SK-N-SH (cell line): ENCODE results near the gene CCDC148. TPM values are rescaled to one million over a fixed set of nuclear protein-coding genes. Genes with fewer than 3 reads are reported as not detected.

Experiments used
- CTCF ChIA-PET: fragments of 300-600, 350-600 bp; formaldehyde crosslinking; extraction: SDS; loops from one replicate; lab custom pipeline; 2021; lab: Yijun Ruan, JAX
- POLR2A ChIA-PET: fragments of 350-600 bp; sonication (Branson Sonifier 250); formaldehyde crosslinking; extraction: SDS; loops from one replicate; lab custom pipeline; 2020; ENCODE audit warnings: antibody characterized with exemption, inconsistent platforms; lab: Yijun Ruan, JAX
- DNase-seq: peaks from one replicate; pipeline ENCODE4 v3.0.0; 2012
- H2AFZ ChIP-seq: fragments of 200-600 bp; sonication (generic); 2 replicates; pipeline ENCODE4 v1.8.1; 2016; ENCODE audit warnings: antibody characterized with exemption, mild to moderate bottlenecking, low read depth
- H3F3A ChIP-seq: fragments of 200-600 bp; sonication (generic); replicated peaks from 2 replicates; pipeline ENCODE3; 2016; ENCODE audit warnings: antibody characterized with exemption, mild to moderate bottlenecking; ENCODE audit not compliant: insufficient read depth
- H3K27ac ChIP-seq, 2 experiments: fragments of 200-500 bp in 1 of 2; fragments of 200-600 bp in 1 of 2; sonication (Bioruptor generic) in 1 of 2; sonication (generic), shearing (Covaris generic) in 1 of 2; 2 replicates each; pipeline versions ENCODE4 v1.5.1 to v1.6.1; 2014 to 2016; ENCODE audit warnings: low read depth in 2 of 2, inconsistent platforms in 1 of 2, low read length in 1 of 2, mild to moderate bottlenecking in 1 of 2, mixed read lengths in 1 of 2
- H3K27me3 ChIP-seq: fragments of 200-600 bp; sonication (generic), shearing (Covaris generic); 2 replicates; pipeline ENCODE4 v1.6.1; 2016; ENCODE audit warnings: mixed run types; ENCODE audit not compliant: insufficient read depth
- H3K36me3 ChIP-seq, 2 experiments: fragments of 200-500 bp in 1 of 2; fragments of 200-600 bp in 1 of 2; sonication (Bioruptor generic) in 1 of 2; sonication (generic) in 1 of 2; replicated peaks in 1 of 2; 2 replicates each; pipeline versions ENCODE3 to v1.5.1; 2014 to 2016; ENCODE audit warnings: low read length in 1 of 2, mild to moderate bottlenecking in 1 of 2; ENCODE audit not compliant: insufficient read depth in 2 of 2, control insufficient read depth in 1 of 2
- H3K4me1 ChIP-seq, 2 experiments: fragments of 200-500 bp in 1 of 2; fragments of 200-600 bp in 1 of 2; sonication (Bioruptor generic) in 1 of 2; sonication (generic), shearing (Covaris generic) in 1 of 2; 2 replicates each; pipeline versions ENCODE4 v1.5.1 to v1.6.1; 2014 to 2016; ENCODE audit warnings: low read depth in 1 of 2, low read length in 1 of 2, mixed run types in 1 of 2; ENCODE audit not compliant: insufficient read depth in 2 of 2, control insufficient read depth in 1 of 2
- H3K4me2 ChIP-seq: fragments of 200-600 bp; sonication (generic), shearing (Covaris generic); 2 replicates; pipeline ENCODE4 v1.6.1; 2017; ENCODE audit warnings: mixed run types
- H3K4me3 ChIP-seq, 2 experiments: fragments of 200-500 bp in 1 of 2; fragments of 200-600 bp in 1 of 2; sonication (Bioruptor generic) in 1 of 2; sonication (generic), shearing (Covaris generic) in 1 of 2; 2 replicates each; pipeline versions ENCODE4 v1.5.1 to v1.8.1; 2014 to 2016; ENCODE audit warnings: low read depth in 2 of 2, inconsistent platforms in 1 of 2, low read length in 1 of 2, mild to moderate bottlenecking in 1 of 2, mixed read lengths in 1 of 2, moderate library complexity in 1 of 2
- H3K79me2 ChIP-seq: fragments of 200-600 bp; sonication (generic); 2 replicates; pipeline ENCODE4 v1.8.1; 2017; ENCODE audit warnings: mild to moderate bottlenecking; ENCODE audit not compliant: insufficient read depth
- H3K9ac ChIP-seq: fragments of 200-600 bp; sonication (generic); 2 replicates; pipeline ENCODE4 v1.6.1; 2017; ENCODE audit warnings: mixed run types
- H3K9me2 ChIP-seq: fragments of 200-600 bp; sonication (generic); 2 replicates; pipeline ENCODE4 v1.6.1; 2017; ENCODE audit warnings: mixed run types
- H3K9me3 ChIP-seq: fragments of 200-600 bp; sonication (generic); 2 replicates; pipeline ENCODE4 v1.6.1; 2017; ENCODE audit warnings: mixed run types, mild to moderate bottlenecking, moderate library complexity
- H4K20me1 ChIP-seq: fragments of 200-600 bp; sonication (generic); 2 replicates; pipeline ENCODE4 v1.6.1; 2017; ENCODE audit warnings: mild to moderate bottlenecking, mixed run types; ENCODE audit not compliant: insufficient read depth
- ELF1 ChIP-seq: IDR thresholded peaks from 2 replicates; pipeline ENCODE4 v1.4.0; 2012
- EP300 ChIP-seq, 2 experiments: IDR thresholded peaks; 2 replicates each; pipeline versions ENCODE4 v1.4.0 to v1.6.1; 2012; ENCODE audit warnings: borderline replicate concordance in 1 of 2, low read depth in 1 of 2, low read length in 1 of 2
- FOXJ3 ChIP-seq: sonication (generic); formaldehyde crosslinking; IDR thresholded peaks from 2 replicates; pipeline ENCODE4 v1.5.1; 2020; ENCODE audit warnings: mild to moderate bottlenecking, missing genetic modification reagents
- GATA2 ChIP-seq: sonication (generic); formaldehyde crosslinking; IDR thresholded peaks from 2 replicates; pipeline ENCODE4 v1.5.0; 2020; ENCODE audit warnings: mild to moderate bottlenecking, missing genetic modification reagents
- JUND ChIP-seq: IDR thresholded peaks from 2 replicates; pipeline ENCODE4 v1.4.0; 2012
- RCOR1 ChIP-seq: fragments of 150-350 bp; IDR thresholded peaks from 2 replicates; pipeline ENCODE4 v1.6.1; 2017; ENCODE audit warnings: antibody characterized with exemption, low read length
- RXRA ChIP-seq: IDR thresholded peaks from 2 replicates; pipeline ENCODE4 v1.4.0; 2012; ENCODE audit warnings: low read depth, mild to moderate bottlenecking, borderline replicate concordance
- SMC3 ChIP-seq: IDR thresholded peaks from 2 replicates; pipeline ENCODE4 v1.6.1; 2012; ENCODE audit warnings: low read depth, low read length, improper control_type of control experiment
- TAF1 ChIP-seq: IDR thresholded peaks from 2 replicates; pipeline ENCODE4 v1.6.1; 2012; ENCODE audit warnings: low read depth, mild to moderate bottlenecking, low read length, moderate library complexity, borderline replicate concordance
- WGBS: methylation state at CpG from one replicate; pipeline ENCODE4 v1.1.6; 2017; ENCODE audit warnings: low lambda C conversion rate; 5-methylcytosine and 5-hydroxymethylcytosine counted together
- polyA plus RNA-seq, 3 experiments: library from polyadenylated mRNA; depleted of rRNA; stranded (reverse); fragments of >200 nt; gene quantifications; 2 replicates each; pipeline ENCODE4 v1.2.3, GENCODE V29; 2012
- TF ChIP-seq, protein P1 (sequence below): IDR thresholded peaks from 2 replicates; pipeline ENCODE4 v1.6.1; 2012; ENCODE audit warnings: mild to moderate bottlenecking, low read depth, low read length, moderate library complexity
- TF ChIP-seq, protein P2 (sequence below): IDR thresholded peaks from 2 replicates; pipeline ENCODE4 v1.4.0; 2012; ENCODE audit warnings: low read depth, borderline replicate concordance
- TF ChIP-seq, protein P3 (sequence below): fragments of 200-600 bp; sonication (generic); IDR thresholded peaks from 2 replicates; pipeline ENCODE4 v1.6.1; 2017; ENCODE audit warnings: antibody characterized with exemption, mild to moderate bottlenecking, moderate library complexity
- TF ChIP-seq, protein P4 (sequence below): fragments of 150-350 bp; IDR thresholded peaks from 2 replicates; pipeline ENCODE4 v1.6.1; 2016; ENCODE audit warnings: mild to moderate bottlenecking, low read depth, low read length

CCDC148 gene
- polyA plus RNA-seq, 1 of the 3 experiments (the other 2 are of a cell fraction), result 0.18 TPM

DNA sequence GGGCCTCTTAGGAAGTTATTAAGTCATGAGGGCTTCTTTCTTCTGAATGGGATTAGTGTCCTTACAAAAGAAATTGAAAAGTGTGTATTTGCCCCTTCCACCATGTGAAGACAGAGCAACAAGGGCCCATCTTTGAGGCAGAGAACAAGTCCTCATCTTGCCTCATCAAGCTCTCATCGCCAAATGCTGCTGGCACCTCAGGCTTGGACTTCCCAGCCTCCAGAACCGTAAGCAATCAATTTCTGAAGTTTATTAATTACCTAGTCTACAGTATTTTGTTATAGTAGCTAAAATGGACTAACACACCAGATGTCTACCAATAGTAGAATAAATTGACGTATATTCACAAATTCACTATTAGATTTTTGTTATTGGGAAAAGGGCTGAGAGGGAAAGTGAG lies 74.6 kb downstream of the CCDC148 start:
- no peak overlapping the region for H2AFZ ChIP-seq
- H3K36me3 ChIP-seq, result no peaks in the 10 kb centered on the region
- H3K79me2 ChIP-seq, result no peaks in the 10 kb centered on the region
- H3K9ac ChIP-seq, result no peak overlapping the region
- no peaks in the 10 kb centered on the region for H3F3A ChIP-seq
- ChIA-PET POLR2A (no interaction called here), CTCF (interaction anchor here (1.2 kb wide), 1 partner anchor 371 kb away, joined by 3 read pairs; no protein-coding TSS in a partner anchor)
- no peaks in the 10 kb centered on the region for H3K4me1 ChIP-seq
- no peak overlapping the region for H3K4me2 ChIP-seq
- H3K4me3 ChIP-seq, result no peak overlapping the region
- H3K9me3 ChIP-seq, result no peaks in the 10 kb centered on the region
- no peak for DNase-seq
- no peaks in the 10 kb centered on the region for H4K20me1 ChIP-seq
- WGBS, result 66% methylated on average over 3 of the region's 3 CpGs
- H3K27me3 ChIP-seq, result no peaks in the 10 kb centered on the region
- no peak for TF ChIP-seq GATA2 (CRISPR knock-in tag)
- TF ChIP-seq, protein P1, sequence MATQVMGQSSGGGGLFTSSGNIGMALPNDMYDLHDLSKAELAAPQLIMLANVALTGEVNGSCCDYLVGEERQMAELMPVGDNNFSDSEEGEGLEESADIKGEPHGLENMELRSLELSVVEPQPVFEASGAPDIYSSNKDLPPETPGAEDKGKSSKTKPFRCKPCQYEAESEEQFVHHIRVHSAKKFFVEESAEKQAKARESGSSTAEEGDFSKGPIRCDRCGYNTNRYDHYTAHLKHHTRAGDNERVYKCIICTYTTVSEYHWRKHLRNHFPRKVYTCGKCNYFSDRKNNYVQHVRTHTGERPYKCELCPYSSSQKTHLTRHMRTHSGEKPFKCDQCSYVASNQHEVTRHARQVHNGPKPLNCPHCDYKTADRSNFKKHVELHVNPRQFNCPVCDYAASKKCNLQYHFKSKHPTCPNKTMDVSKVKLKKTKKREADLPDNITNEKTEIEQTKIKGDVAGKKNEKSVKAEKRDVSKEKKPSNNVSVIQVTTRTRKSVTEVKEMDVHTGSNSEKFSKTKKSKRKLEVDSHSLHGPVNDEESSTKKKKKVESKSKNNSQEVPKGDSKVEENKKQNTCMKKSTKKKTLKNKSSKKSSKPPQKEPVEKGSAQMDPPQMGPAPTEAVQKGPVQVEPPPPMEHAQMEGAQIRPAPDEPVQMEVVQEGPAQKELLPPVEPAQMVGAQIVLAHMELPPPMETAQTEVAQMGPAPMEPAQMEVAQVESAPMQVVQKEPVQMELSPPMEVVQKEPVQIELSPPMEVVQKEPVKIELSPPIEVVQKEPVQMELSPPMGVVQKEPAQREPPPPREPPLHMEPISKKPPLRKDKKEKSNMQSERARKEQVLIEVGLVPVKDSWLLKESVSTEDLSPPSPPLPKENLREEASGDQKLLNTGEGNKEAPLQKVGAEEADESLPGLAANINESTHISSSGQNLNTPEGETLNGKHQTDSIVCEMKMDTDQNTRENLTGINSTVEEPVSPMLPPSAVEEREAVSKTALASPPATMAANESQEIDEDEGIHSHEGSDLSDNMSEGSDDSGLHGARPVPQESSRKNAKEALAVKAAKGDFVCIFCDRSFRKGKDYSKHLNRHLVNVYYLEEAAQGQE, result no peak
- TF ChIP-seq FOXJ3 (CRISPR knock-in tag), result no peak
- no peak for TF ChIP-seq TAF1
- H3K9me2 ChIP-seq, result no peaks in the 10 kb centered on the region
- no peak overlapping the region for H3K27ac ChIP-seq

DNA sequence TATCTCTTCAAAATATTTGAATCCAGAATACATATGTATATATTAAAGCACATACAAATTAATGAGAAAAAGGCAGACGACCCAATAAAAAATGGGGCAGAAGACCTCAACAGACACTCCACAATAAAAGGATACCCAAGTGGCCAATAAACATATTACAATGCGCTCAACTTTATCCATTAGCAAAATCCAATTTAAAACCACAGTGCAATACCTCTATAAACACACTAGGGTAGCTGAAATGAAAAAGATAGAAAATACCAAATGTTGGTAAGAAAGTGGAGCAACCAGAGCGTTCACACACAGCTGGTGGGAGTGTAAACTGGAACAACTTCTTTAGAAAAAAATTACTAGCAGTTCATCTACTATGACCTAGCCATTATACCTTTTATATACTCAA lies 75.3 kb downstream of the CCDC148 start:
- no peak overlapping the region for H3K9ac ChIP-seq
- TF ChIP-seq RXRA (no peak), RCOR1 (no peak), SMC3 (no peak), EP300 (IDR thresholded peaks at IDR 0.05; ENCODE audit: borderline replicate concordance in 1 of 2, low read depth in 1 of 2, low read length in 1 of 2) (no peak), JUND (no peak), ELF1 (no peak)
- TF ChIP-seq, protein P2, sequence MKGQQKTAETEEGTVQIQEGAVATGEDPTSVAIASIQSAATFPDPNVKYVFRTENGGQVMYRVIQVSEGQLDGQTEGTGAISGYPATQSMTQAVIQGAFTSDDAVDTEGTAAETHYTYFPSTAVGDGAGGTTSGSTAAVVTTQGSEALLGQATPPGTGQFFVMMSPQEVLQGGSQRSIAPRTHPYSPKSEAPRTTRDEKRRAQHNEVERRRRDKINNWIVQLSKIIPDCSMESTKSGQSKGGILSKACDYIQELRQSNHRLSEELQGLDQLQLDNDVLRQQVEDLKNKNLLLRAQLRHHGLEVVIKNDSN, result no peak
- TF ChIP-seq, protein P3, sequence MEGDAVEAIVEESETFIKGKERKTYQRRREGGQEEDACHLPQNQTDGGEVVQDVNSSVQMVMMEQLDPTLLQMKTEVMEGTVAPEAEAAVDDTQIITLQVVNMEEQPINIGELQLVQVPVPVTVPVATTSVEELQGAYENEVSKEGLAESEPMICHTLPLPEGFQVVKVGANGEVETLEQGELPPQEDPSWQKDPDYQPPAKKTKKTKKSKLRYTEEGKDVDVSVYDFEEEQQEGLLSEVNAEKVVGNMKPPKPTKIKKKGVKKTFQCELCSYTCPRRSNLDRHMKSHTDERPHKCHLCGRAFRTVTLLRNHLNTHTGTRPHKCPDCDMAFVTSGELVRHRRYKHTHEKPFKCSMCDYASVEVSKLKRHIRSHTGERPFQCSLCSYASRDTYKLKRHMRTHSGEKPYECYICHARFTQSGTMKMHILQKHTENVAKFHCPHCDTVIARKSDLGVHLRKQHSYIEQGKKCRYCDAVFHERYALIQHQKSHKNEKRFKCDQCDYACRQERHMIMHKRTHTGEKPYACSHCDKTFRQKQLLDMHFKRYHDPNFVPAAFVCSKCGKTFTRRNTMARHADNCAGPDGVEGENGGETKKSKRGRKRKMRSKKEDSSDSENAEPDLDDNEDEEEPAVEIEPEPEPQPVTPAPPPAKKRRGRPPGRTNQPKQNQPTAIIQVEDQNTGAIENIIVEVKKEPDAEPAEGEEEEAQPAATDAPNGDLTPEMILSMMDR, result no peak; the same call in 1 of the 2 replicates
- TF ChIP-seq, protein P4, sequence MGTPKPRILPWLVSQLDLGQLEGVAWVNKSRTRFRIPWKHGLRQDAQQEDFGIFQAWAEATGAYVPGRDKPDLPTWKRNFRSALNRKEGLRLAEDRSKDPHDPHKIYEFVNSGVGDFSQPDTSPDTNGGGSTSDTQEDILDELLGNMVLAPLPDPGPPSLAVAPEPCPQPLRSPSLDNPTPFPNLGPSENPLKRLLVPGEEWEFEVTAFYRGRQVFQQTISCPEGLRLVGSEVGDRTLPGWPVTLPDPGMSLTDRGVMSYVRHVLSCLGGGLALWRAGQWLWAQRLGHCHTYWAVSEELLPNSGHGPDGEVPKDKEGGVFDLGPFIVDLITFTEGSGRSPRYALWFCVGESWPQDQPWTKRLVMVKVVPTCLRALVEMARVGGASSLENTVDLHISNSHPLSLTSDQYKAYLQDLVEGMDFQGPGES, result no peak
- no peak overlapping the region for H2AFZ ChIP-seq
- no peak overlapping the region for H3K4me2 ChIP-seq
- ChIA-PET POLR2A (no interaction called here), CTCF (interaction anchor here (0.6 kb wide), 1 partner anchor 550 kb away, joined by 3 read pairs; no protein-coding TSS in a partner anchor)
- no peaks in the 10 kb centered on the region for H3K36me3 ChIP-seq
- no peaks in the 10 kb centered on the region for H3K79me2 ChIP-seq
- H4K20me1 ChIP-seq, result no peaks in the 10 kb centered on the region
- no peaks in the 10 kb centered on the region for H3K4me1 ChIP-seq
- H3K27me3 ChIP-seq, result no peaks in the 10 kb centered on the region
- no peaks in the 10 kb centered on the region for H3F3A ChIP-seq
- H3K4me3 ChIP-seq, result no peak overlapping the region
- no peak for DNase-seq
- no peaks in the 10 kb centered on the region for H3K9me3 ChIP-seq
- no peak overlapping the region for H3K27ac ChIP-seq
- 51% methylated on average over 3 of the region's 3 CpGs for WGBS
- no peaks in the 10 kb centered on the region for H3K9me2 ChIP-seq
